Stimulated activated naive CD4-positive, alpha-beta T cell (primary cell): Measurements from ENCODE around the gene SSPN.

ENCODE experiments used
- DNase-seq, 6 experiments: peaks; one replicate each; lab custom pipeline; 2025; lab: John Stamatoyannopoulos, UW

Gene SSPN

DNA sequence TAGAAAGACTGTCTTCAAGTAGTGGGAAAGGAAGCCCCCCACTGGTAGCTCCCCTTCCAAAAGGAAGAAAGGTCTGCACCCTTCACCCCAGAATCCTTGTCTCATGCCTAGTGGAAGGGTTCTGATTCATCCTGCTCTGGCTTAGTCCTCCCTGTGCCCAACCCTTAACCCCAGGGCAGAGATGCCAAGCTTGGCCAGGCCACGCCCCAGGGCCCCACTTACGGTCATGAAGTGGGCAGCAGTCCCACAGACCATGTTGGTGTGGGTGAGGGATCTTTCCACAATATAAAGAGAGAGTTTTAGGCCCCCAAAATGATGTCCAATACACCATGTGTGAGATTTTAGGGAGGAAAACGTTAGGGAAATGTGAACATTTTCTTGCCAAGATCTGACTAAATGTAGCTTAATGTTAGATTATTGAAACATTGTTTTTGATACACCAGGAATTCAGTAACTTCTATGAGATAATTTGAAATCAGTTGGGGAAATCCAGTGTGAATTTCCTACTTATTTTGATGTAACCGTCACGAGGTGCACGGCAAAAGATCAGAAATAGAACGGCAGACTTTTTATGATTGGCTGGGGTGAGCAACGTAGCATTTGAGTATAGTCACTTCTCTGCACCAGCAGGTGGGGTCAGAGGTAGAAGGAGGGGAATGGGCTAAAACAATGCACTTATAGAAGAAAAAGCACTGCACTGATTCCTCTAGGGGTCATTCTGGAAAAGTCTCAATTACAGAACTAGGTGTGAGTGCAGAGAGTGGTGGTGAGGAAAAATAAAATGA, 8.2 kb upstream of the SSPN start:
- no peak for DNase-seq

GRCh38 chr12:26188127-26188526, 7.2 kb upstream of the SSPN start:
- DNase-seq = no peak

GRCh38 chr12:26188641-26189040, 6.7 kb upstream of the SSPN start:
- no peak for DNase-seq

DNA sequence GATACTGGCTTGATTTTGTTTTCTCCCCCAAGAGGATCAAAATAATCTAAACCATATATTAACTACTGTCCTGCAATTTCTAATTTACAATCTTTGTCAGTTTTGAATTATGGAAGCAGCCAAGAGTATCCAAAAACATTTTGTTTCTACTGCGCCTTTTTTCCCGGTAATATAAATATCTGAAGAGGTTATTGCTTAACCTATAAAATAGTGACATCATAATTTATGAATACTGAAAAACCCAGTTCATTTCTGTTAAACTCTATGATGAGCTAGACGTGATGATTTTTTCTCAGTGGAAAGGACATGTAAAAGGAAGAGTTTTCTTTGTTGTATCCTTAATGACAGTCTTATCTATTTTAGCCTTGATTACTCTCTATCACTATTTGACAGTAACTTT, 3.2 kb upstream of the SSPN start:
- no peak for DNase-seq

DNA sequence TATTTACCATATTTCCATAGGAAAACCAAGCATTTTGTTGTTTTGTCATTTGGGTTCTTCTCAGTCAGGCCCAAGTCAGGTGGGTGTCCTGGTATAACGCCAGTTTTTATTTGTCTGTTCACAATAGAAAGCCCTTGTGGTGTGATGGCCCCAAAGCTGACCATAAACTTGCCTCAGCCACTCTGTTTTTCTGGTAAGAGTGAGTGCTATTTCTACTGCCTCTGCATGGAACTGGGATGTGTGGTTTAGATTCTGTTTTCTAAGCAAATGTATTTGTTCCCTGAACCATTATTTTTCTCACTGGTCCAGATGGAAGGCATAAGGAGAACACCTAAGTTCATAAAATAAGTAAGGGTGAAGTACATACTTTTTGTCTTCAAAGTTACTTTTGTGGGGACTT, 1.8 kb upstream of the SSPN start:
- no peak for DNase-seq

DNA sequence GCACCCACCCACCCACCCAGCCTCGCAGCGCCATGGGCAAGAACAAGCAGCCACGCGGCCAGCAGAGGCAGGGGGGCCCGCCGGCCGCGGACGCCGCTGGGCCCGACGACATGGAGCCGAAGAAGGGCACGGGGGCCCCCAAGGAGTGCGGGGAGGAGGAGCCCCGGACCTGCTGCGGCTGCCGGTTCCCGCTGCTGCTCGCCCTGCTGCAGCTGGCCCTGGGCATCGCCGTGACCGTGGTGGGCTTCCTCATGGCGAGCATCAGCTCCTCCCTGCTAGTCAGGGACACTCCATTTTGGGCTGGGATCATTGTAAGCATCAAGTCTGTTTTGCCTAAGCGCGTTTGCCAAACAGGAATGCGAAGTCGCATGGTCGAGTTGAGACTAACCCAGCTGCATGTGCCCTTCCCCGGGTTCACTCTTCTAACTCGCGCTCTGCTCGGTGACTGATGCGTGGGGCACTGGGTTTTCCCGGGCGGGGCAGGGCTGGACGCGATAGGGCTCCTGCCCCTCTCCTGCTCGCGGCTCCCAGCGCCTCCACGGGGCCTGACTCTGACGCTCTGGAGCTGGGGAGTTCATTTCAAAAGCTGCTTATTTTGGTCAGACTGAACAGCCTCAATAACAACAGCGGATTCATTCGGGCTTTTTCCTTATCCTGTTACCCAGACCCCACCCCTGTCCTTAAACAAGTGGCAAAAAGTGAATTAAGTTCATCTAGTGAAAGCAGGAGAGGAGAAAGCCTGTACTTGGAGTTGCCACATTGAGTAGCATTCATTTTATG, 458 bp downstream of the SSPN start:
- no peak for DNase-seq

- no peak for DNase-seq
These were observed 996 bp downstream of the SSPN start for GRCh38 chr12:26196421-26196716.

DNA sequence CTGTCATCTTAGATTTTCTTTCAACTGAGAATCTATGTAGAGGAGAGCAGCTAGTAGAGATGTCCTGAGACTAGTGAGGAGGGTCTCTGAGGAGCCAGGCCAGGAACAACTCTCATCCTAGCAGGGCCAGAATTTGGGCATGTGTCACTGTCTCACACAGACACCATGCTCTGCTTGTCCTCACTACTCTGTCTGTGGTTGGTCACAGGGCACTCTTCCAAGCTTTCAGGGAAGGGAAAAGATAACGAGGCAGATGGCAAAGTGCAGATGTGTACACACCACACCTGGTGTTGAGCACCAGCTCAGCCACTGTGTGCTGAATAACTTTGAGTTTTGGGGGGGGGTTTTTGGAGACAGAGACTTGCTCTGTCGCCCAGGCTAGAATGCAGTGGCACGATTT, 2.5 kb downstream of the SSPN start:
- no peak for DNase-seq

GRCh38 chr12:26198742-26199141, 3.4 kb downstream of the SSPN start:
- no peak for DNase-seq

DNA sequence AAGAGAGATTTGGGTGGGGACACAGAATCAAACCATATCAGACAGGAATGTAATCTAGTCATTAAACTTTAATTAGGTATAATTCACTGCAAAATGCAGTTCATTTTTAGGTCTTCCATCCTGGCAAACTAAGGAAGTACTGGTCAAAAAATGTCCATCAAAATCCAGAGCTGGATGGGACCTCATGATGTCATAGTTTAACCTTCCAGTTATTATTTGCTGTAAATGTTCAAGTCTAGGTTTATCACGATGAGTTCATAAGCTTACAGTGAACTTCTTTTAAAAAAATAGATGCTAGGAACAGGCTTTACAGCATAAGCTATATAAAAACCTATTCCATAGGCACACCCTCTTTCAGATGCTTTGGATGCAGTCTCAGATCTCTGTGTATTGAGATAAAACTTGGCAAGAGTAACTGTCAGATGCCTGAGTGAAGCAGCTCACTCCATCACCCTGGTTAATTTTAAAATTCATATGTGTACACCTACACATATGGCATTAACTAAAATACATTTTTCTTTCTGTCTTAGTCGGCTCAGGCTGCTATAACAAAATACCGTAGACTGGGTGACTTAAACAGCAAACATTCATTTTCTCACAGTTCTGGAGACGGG, 7.9 kb downstream of the SSPN start:
- no peak for DNase-seq

GRCh38 chr12:26204612-26205289, 9.4 kb downstream of the SSPN start:
- DNase-seq = no peak

DNA sequence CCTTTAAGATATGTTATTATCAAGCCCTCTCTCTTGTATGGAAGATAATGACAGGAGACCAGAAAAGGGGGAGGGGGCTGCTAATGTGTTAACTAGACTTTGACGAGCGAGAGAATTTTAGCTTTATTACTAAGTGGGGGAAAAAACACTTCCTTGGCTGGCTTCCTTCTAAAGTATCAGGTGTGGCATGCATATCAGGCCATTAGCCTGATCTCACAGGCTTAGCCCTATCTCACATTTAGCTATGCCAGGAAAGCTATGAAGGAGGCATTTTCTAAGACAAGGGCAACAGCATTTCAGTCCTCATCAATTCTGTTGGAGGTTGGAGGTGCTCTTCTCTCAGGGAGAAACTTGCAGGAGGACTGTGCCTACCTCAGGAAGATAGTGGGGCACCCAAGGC, 9.9 kb downstream of the SSPN start:
- no peak for DNase-seq

GRCh38 chr12:26205941-26206340, 10.6 kb downstream of the SSPN start:
- no peak for DNase-seq

DNA sequence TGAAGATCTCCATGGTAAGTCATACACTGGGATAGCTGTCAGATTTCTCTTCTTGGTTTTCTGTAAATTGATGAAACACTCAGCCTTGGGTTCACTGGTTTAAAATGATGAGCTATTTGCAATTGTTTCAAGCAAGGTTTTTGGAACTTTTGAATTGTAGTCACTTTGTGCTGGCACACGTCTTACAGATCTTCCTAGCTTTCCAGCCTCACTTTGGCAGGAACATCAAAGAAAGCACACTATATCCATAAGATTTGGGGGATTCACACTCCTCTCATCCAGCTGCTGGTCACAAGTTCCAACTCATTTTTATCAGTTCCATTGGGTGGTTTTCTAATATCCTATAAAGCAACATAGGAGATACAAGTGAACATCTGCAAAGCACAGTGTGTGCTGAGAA, 16.0 kb downstream of the SSPN start:
- no peak for DNase-seq

GRCh38 chr12:26212396-26212795, 17.0 kb downstream of the SSPN start:
- DNase-seq = no peak

GRCh38 chr12:26212988-26213387, 17.6 kb downstream of the SSPN start:
- no peak for DNase-seq

DNA sequence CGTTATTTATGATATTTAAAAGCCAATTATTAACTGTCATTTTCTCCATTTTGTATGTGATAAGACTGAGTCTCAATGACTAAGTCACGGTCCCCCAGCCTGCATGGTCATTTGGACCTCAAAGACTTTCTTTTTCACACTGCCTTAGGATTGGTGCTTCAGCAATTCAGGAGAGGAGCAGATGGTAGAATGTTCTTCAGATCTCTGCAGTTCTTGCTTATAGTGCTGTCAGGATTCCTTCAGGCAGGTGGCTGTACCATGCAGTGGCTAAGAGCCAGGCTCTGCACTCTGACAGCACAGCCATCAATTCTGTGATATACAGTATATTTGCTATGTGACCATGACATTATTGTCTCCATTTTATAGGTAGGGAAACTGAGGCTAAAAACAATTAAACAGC, 18.7 kb downstream of the SSPN start:
- DNase-seq = no peak

DNA sequence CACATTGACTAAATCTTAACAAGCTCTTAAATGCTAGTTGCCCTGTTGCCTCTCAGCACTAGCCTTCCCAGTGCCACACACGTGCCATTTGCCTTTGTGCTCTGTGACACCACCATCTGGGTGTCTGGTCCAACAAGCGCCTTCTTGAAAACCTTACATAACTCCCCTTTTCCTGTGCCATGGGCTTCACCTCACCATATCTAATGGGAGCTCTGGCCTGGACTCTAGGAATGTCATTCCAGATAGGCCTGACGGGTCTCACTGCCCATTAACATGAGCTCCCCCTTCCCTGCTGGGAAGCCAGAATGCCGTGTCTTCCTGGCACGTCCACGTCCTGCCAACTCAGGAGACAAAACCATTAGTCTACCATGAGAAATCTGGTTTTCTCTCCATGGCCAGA, 24.4 kb downstream of the SSPN start:
- no peak for DNase-seq

GRCh38 chr12:26224657-26225056, 29.3 kb downstream of the SSPN start:
- DNase-seq = no peak

DNA sequence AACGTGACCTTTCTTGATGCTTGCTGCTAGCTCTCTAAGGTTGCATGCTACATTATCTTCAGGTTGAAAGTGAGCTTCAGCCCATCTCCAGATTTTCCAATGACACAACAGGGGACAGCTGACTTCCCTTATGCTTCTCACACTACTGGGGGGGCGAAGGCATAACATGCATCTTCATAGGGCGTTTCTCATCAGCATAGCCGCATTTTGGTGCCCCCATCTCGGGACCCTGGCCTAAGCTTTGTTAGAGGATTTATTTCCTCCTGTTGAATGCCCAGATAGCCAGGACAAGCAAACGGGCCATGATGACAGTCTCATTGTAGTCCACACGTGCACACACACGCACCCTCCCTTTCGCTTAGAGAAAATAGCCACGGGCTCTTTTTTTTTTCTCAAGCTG, 30.7 kb downstream of the SSPN start:
- DNase-seq = no peak

DNA sequence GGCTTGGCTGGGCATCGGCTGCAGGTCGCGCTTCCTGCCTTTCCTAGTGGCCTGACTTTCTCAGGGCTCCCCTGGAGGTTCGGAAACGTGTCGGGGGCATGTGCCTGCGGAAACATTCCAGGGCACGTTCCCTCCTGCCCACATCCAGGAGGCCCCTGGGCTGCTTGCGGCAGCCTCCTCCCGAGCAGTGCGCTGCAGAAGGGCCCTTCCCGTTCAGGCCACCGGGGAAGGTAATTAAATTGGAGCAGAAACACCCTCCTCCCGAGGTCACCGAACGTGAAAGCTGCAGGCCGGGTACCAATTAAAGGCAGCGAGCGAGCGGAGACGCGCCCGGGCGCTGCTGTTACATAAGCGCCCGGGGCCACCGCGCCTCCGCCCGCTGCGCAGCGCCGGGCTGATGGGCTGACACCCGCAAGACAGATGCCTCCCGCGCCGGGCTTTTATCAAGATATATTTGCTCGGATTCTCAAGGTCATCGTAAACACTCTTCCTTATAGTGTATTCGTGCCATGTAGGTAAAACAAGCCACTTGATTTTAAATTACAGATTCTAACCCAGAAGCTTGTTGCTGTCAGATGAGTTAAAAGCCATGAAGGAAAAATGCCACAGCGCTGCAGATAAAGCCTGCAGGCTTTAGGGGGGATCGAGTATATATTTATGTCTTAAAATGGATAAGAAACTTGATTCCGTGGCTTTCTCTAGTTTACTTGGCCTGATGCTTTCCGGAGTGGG, 31.4 kb downstream of the SSPN start:
- DNase-seq = no peak

GRCh38 chr12:26227361-26227745, 32.0 kb downstream of the SSPN start:
- DNase-seq = no peak
